Uterus (tissue), 4 donors: Measurements from ENCODE around the gene AFP. TPM values are rescaled to one million over a fixed set of nuclear protein-coding genes. Genes with fewer than 3 reads are reported as not detected.

ENCODE experiments used
- DNase-seq, 2 donors: peaks; one replicate each; pipeline ENCODE4 v3.0.0-alpha.2; 2019 to 2020
- H3K27ac ChIP-seq, 2 donors: fragments of 200-600 bp; sonication (generic); 1 replicate in 1 of 2; 2 replicates in 1 of 2; pipeline ENCODE4 v1.5.1; 2016 to 2018
- H3K27me3 ChIP-seq, 2 donors: fragments of 200-600 bp; sonication (generic); one replicate each; pipeline ENCODE4 v1.5.1; 2018 to 2019; ENCODE audit warnings: control low read depth in 1 of 2
- H3K36me3 ChIP-seq, 2 donors: fragments of 200-600 bp; sonication (generic); one replicate each; pipeline ENCODE4 v1.5.1; 2019; ENCODE audit warnings: control low read depth in 1 of 2
- H3K4me1 ChIP-seq, 2 donors: fragments of 200-600 bp; sonication (generic); one replicate each; pipeline ENCODE4 v1.5.1; 2018 to 2019; ENCODE audit warnings: control low read depth in 1 of 2
- H3K4me3 ChIP-seq, 2 donors: fragments of 200-600 bp; sonication (generic); 1 replicate in 1 of 2; 2 replicates in 1 of 2; pipeline ENCODE4 v1.5.1; 2018 to 2019; ENCODE audit warnings: mild to moderate bottlenecking in 1 of 2
- H3K9me3 ChIP-seq, 2 donors: fragments of 200-600 bp; sonication (generic); one replicate each; pipeline ENCODE4 v1.5.1; 2019; ENCODE audit warnings: control low read depth in 1 of 2
- CTCF ChIP-seq, 4 experiments: fragments of 200-600 bp in 2 of 4; fragments of 450-650 bp in 2 of 4; sonication (generic) in 2 of 4; IDR thresholded peaks; one replicate each; pipeline ENCODE4 v1.5.1; 2016 to 2019; ENCODE audit warnings: antibody characterized with exemption in 4 of 4, mild to moderate bottlenecking in 2 of 4, moderate library complexity in 1 of 4
- POLR2A ChIP-seq, 2 donors: fragments of 450-650 bp; IDR thresholded peaks; one replicate each; pipeline ENCODE4 v1.6.1; 2016; ENCODE audit warnings: antibody characterized with exemption in 2 of 2, mild to moderate bottlenecking in 1 of 2, moderate library complexity in 1 of 2
- intact Hi-C: fragments of 100-400 bp; cut with DNase I; formaldehyde crosslinking; loops from one replicate; pipeline ENCODE4 v1.15.1; 2023; ENCODE audit warnings: low total_unique reads
- total RNA-seq, 4 donors: library from RNA; depleted of rRNA in 3 of 4; stranded (reverse); fragments of >200 nt in 3 of 4; gene quantifications; one replicate each; pipeline versions ENCODE4 v1.1.0 to v1.2.4, GENCODE V29; 2014 to 2023
- donor health status: DM: yes; HTN: yes; CAD: no.

The AFP gene
- total RNA-seq, 4 donors from 2014 or later, result not detected

DNA sequence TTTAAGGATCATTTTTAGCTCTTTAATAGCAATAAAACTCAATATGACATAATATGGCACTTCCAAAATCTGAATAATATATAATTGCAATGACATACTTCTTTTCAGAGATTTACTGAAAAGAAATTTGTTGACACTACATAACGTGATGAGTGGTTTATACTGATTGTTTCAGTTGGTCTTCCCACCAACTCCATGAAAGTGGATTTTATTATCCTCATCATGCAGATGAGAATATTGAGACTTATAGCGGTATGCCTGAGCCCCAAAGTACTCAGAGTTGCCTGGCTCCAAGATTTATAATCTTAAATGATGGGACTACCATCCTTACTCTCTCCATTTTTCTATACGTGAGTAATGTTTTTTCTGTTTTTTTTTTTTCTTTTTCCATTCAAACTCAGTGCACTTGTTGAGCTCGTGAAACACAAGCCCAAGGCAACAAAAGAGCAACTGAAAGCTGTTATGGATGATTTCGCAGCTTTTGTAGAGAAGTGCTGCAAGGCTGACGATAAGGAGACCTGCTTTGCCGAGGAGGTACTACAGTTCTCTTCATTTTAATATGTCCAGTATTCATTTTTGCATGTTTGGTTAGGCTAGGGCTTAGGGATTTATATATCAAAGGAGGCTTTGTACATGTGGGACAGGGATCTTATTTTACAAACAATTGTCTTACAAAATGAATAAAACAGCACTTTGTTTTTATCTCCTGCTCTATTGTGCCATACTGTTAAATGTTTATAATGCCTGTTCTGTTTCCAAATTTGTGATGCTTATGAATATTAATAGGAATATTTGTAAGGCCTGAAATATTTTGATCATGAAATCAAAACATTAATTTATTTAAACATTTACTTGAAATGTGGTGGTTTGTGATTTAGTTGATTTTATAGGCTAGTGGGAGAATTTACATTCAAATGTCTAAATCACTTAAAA, 16.6 kb upstream of the AFP start:
- intact Hi-C loops, result no loop called here
- Histone ChIP-seq H3K27me3 (no peaks in the 10 kb centered on the region), H3K4me3 (no peak overlapping the region), H3K36me3 (no peaks in the 10 kb centered on the region), H3K27ac (no peak overlapping the region), H3K4me1 (no peaks in the 10 kb centered on the region), H3K9me3 (no peaks in the 10 kb centered on the region)
- TF ChIP-seq POLR2A (IDR thresholded peaks at IDR 0.05), result no peak
- no peak for TF ChIP-seq CTCF (IDR thresholded peaks at IDR 0.05)
- no peak for DNase-seq

- intact Hi-C loops, result no loop called here
- Histone ChIP-seq H3K4me1 (no peaks in the 10 kb centered on the region), H3K4me3 (no peak overlapping the region), H3K27me3 (no peaks in the 10 kb centered on the region), H3K9me3 (no peaks in the 10 kb centered on the region), H3K27ac (no peak overlapping the region), H3K36me3 (no peaks in the 10 kb centered on the region)
- TF ChIP-seq POLR2A (IDR thresholded peaks at IDR 0.05), result no peak
- TF ChIP-seq CTCF (IDR thresholded peaks at IDR 0.05), result no peak
- no peak for DNase-seq
Measured at GRCh38 chr4:73420615-73421014, 15.4 kb upstream of the AFP start.

GRCh38 chr4:73421708-73422457, 14.1 kb upstream of the AFP start:
- Histone ChIP-seq H3K36me3 (no peaks in the 10 kb centered on the region), H3K27ac (no peak overlapping the region), H3K9me3 (no peaks in the 10 kb centered on the region), H3K4me1 (no peaks in the 10 kb centered on the region), H3K27me3 (no peaks in the 10 kb centered on the region), H3K4me3 (no peak overlapping the region)
- intact Hi-C loops, result no loop called here
- no peak for TF ChIP-seq CTCF (IDR thresholded peaks at IDR 0.05)
- no peak for TF ChIP-seq POLR2A (IDR thresholded peaks at IDR 0.05)
- DNase-seq, result no peak

GRCh38 chr4:73422458-73422752, 13.6 kb upstream of the AFP start:
- Histone ChIP-seq H3K27ac (no peak overlapping the region), H3K27me3 (no peaks in the 10 kb centered on the region), H3K4me1 (no peaks in the 10 kb centered on the region), H3K9me3 (no peaks in the 10 kb centered on the region), H3K4me3 (no peak overlapping the region), H3K36me3 (no peaks in the 10 kb centered on the region)
- TF ChIP-seq POLR2A (IDR thresholded peaks at IDR 0.05), result no peak
- TF ChIP-seq CTCF (IDR thresholded peaks at IDR 0.05), result no peak
- no peak for DNase-seq
- intact Hi-C loops, result no loop called here

DNA sequence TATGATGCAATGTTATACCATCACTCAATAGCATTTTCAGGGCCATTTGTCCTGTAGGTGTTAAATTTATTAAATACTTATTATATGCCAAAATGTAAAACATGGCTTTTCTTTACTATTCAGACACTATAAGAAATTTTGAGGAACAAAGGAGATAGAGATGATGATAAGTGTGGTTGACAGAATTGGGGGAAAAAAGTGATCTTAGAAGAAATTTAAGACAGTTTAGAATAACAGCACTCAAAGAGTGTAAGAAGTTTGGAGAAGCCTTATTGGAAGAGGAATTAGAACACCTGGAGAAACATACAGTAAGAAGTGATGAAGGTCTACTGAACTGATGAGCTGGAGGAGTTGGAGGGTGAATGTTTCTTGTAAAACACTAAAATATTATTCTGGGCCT, 12.8 kb upstream of the AFP start:
- no peaks in the 10 kb centered on the region for H3K9me3 ChIP-seq
- no peak for DNase-seq
- H3K27me3 ChIP-seq, result no peaks in the 10 kb centered on the region
- H3K27ac ChIP-seq, result no peak overlapping the region
- intact Hi-C loops, result no loop called here
- H3K4me1 ChIP-seq, result no peaks in the 10 kb centered on the region
- H3K36me3 ChIP-seq, result no peaks in the 10 kb centered on the region
- no peak overlapping the region for H3K4me3 ChIP-seq
- TF ChIP-seq POLR2A (IDR thresholded peaks at IDR 0.05) (no peak), CTCF (IDR thresholded peaks at IDR 0.05) (no peak)
